ENCODE data around the gene CPEB3.

The CPEB3 gene

DNA sequence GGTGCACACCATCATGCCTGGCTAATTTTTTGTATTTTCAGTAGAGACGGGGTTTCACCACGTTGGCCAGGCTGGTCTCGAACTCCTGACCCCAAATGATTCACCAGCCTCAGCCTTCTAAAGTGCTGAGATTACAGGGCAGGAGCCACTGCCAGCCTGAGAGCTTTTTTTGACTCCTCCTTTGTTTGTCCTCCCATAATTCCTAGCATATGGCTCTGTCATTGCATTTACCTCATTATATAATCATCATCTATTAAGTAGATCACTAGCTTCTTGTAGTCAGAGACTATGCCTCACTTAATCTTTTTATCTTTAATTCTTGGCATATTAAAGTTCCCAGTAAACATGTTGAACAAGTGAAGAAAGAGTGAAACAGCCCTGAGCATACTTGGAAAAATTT is 82.1 kb downstream of the CPEB3 start:
- DNase-seq (ENCODE audit: low read depth), result no peak

DNA sequence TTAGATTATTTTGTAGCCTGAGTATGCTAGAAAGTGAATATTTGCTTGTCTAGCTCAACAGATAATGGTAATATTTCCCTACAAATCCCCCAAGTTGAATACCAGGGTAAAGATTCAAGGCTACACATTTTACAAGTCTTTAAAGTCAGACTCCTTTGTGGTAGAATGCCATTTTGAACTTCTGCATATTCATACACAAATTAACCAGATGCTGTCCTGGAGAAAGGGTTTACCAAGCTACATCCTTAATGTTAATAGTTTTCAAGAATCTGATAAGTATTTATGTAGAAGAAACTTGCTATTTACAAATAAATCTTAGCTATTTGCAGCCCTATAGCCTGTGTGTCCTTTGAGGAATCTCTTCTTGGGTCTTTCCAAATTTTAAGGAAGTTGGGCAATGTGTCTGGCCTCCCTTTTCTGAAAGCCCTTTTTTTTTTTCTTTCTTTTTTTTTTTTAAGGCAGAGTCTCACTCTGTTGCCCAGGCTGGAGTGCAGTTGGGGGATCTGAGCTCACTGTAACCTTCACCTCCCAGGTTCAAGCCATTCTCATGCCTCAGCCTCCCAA is 82.6 kb downstream of the CPEB3 start:
- no peak for DNase-seq (ENCODE audit: low read depth)

DNA sequence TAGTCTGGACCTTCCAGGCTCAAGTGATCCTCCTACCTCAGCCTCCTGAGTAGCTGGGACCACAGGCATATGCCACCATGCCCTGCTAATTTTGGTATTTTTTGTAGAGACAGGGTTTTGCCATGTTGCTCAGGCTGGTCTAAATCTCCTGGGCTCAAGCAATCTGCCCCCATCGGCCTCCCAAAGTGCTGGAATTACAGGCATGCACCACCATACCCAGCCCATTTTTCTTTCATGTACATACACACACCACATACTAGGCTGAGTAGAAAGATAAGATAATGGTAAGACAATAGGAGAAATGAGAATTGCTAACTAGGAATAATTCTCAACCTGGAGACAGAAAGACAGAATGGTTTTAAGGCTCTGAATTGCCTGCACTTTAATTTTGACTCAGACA is 83.8 kb downstream of the CPEB3 start:
- DNase-seq (ENCODE audit: low read depth), result no peak

DNA sequence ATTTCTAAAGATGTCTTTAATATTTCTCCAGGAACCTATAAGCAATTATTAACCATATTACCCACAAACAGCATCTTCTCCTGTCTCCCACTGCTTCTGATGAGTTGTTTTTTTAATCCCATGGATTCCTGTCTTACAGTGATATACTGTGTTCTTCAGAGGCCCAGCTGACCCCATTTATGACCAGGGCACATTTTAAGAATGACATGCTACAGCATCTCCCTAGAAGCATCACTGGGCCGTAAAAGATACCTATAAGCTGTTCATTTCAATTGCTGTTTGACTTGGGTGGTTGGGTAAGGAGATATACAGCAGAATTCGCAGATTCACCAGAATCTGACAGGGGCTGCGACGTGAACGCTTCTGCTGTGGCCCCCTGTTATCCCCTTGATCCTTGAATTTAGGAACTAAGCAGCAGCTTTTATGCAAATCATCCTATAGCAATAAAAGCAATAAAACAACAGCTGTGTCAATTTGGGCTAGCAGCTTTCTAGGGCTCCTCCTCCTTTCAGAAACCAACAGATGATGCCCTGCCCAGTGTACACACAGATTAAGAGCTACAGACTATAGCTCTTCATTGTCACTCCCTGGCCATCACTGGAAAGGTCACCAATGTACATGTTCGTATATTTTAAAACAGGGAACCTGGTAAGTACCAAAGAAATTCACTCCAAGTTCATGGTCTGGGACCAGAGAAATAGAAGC is 86.8 kb downstream of the CPEB3 start:
- no peak for DNase-seq (ENCODE audit: low read depth)

DNA sequence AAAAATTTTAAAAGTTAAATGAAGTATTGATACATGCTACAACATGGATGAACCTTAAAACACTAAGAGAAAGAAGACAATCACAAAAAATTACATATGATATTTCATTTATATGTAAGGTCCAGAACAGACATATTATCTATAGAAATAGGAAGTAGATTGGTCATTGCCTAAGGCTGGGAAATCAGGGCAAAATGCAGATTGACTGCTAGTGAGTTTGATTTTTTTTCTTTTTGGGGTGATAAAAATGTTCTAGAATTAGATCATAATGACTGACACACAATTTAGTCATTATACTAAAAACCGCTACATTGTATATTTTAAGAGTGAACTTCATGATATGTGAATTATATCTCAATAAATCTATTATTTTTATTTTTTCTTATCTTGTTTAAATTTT is 88.3 kb downstream of the CPEB3 start:
- no peak for DNase-seq (ENCODE audit: low read depth)

DNA sequence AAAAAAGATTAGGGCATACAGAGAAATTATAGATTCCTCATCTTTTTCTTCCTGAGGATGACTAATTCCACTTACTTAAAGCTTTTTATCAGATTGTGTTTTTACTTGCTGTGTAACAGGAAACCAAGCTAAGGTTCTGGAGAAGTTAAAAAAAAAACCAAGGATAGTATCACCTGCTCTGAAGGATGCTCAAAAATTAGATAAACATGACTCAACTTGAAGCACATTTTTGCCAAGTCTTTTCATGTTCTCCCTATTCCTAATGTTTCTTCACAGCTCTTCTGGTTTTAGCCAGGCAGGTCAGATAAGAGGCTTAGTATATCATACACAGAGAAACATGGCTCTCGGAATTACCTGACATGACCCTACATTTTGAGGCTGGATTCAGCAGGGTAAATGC is 90.3 kb downstream of the CPEB3 start:
- no peak for DNase-seq (ENCODE audit: low read depth)

DNA sequence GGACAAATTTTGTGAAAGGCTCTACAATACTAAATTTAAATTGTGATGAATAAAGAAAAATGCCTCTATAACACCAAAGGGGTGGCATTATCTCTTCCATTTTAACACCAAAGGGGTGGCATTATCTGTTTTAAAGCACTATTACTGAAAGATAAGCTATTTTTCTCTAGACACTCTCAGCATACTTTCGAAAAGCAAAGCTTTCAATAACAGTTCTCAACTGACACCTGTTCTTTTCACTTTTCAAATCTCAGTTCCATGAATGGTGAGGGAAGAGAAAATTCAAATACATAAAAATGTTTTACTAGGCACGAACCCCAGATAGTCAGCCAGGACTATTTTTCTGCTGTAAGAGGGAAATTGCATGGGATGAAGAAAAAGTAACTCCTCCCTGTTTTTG is 103.8 kb downstream of the CPEB3 start:
- DNase-seq (ENCODE audit: low read depth), result no peak

DNA sequence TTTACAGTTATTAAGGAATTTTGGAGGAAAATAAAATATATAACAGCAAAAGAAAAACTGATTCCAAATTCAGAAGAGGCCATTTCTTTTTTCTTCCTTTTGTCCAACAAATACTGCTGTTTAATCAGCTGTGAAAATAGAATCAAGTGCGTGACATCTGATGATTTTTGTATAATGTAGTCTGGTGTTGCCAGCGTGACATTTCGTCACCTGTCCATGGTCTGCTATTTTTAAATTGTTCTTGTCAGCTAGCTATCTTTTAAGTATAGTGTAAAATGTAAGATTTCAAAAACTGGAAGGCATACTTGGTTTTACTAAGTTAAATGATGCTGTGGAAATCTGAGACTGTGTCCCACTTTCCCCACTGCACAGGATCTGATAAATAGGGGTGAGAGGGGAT is 105.9 kb downstream of the CPEB3 start:
- no peak for DNase-seq (ENCODE audit: low read depth)

DNA sequence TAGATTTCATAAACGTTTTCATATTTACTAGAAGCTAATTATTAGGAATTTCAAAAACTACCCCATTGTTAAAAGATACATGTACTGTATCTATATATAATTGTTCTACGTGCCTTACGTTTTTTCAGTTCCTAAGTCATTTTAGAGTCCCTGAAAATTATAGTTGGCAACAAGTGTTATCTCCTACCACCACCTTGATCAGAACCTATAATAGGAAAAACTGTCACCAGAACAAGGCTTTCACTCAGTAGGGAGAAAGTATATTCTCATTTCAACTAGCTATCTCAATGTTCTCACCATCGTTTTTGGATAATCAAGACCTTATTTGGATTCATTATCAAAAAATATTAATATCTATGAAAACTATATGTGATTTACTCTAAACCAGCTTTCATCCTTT is 107.7 kb downstream of the CPEB3 start:
- DNase-seq (ENCODE audit: low read depth), result no peak

DNA sequence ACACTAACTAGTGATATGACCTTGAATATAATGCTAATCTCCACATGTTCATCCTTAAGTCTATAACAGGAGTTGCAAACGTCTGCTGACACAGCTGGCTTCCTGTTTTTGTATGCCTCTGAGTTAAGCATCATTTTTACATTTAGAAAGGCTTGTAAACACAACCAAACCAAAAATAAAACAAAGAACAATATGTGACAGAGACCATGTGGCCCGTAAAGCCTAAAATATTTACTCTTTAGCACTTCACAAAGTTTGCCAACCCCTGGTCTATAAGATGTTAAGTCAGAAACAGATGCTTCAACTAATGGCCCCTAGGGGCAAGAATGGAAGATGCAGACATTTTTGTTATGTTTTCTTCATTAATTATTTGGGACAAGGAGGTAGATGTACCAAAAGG is 109.3 kb downstream of the CPEB3 start:
- peak; percentile 3 for DNase-seq (ENCODE audit: low read depth)

DNA sequence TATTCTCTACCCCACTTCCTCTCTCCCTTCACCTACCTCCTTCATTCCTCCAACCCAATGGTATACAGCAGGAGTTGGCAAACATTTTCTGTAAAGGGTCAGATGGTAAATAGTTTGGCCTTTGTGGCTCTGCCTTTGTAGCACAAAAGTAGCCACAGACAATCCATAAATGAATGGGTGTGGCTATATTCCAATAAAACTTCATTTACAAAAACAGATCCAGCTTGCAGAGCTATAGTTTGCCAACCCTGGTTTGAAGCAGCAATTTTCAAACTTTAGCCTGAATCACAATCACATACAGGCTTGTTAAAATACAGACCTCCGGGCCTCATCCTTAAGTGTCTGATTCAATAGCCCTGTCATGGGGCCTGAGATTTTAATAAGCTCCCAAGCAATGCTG is 110.5 kb downstream of the CPEB3 start:
- no peak for DNase-seq (ENCODE audit: low read depth)

DNA sequence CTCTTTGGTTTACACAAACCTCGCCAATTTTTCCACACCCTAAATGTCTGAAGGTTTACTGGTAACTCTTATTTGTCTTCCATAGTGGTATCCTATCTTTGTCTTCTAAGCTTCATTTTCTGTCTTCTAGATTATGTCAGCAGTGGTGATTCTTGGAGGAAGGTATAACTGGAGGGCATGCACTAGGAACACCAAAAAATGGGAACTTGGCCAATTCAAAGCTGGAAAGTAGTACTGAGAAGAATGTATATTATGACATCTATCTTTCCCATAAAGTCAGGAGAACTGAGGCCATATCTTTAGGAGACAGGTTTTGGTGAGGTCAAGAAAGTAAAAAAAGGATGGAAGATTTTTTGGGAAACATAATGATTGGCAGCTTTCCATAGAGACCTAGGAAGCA is 113.3 kb downstream of the CPEB3 start:
- DNase-seq (ENCODE audit: low read depth), result no peak

DNA sequence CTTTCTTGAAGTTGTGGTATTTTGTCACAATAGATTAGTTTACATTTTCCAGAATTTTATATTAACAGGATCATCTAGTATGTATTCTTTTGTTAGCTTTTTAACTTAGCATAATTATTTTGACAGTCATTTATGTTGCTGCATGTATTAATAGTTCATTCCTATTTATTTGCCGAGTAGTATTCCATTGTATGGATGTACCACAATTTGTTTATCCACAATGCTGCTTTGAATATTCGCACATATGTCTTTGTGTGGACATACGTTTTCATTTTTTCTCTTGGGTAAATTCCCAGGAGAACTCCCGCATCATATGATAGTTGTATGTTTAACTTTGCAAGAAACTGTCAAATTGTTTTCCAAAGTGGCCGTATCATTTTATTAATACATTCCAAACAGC is 115.7 kb downstream of the CPEB3 start:
- no peak for DNase-seq (ENCODE audit: low read depth)

DNA sequence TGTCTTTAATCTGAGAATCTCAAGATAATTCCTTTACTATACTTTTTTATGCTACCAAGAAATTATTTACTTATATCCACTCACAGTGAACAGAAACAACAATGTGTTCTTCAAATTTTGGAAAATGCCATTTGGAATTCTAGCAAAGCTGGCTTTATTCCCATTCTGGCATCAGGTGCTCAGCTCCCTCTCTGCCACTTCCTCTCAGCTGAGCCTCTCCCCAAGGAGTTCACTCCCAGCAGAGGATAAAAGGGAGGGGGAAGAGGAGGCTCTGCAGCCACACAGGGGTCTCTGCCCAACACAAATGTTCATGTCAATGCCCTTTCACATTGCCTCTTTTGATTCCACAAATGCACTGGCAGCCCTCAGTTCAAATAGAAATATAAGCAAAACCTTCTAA is 116.9 kb downstream of the CPEB3 start:
- no peak for DNase-seq (ENCODE audit: low read depth)

DNA sequence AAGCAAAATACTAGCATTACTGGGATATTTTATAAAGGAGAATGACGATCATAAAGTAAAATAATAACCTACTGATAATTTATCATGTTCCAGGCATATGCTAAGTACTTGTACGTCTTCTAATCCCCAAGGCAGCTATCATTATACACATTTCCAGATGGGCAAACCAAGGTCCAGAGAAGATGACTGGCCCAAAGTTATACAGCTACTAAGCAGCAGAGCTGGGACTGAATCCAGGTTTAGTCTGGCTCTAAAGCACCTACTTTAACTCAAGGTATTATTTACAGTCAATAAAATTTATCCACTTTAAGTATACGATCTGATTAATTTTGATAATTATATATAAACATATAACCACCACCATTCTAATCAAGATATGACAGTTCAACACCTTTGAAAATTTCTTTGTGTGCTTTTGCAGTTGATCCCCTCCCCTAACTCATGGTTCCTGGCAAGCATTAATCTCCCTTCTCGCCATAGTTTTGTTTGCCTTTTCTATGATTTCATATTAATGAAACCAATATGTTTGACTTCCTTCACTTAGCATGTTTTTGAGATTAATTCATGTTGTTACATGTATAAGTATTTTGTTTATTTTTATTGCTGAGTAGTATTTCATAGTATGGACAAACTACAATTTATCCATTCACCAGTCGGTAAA is 126.7 kb downstream of the CPEB3 start:
- peak; percentile 39 for DNase-seq (ENCODE audit: low read depth)

DNA sequence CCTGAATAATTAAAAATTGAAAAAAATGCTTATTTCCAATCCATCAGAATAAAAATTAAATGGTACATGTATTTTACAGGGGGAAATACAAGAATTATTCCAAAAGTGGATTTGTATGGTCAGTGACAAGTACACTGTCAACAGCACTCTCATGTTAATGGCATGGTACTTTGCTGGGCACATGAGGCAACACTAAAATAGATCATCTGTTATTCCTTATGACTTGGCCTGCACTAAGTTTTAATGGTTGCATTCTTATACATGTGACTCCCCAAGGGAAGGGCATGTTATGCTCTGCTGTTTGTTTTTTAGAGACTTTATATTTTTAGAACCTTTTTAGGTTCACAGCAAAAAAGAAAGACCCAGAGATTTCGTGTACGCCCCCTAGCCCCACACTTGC is 128.3 kb downstream of the CPEB3 start:
- DNase-seq (ENCODE audit: low read depth), result no peak

DNA sequence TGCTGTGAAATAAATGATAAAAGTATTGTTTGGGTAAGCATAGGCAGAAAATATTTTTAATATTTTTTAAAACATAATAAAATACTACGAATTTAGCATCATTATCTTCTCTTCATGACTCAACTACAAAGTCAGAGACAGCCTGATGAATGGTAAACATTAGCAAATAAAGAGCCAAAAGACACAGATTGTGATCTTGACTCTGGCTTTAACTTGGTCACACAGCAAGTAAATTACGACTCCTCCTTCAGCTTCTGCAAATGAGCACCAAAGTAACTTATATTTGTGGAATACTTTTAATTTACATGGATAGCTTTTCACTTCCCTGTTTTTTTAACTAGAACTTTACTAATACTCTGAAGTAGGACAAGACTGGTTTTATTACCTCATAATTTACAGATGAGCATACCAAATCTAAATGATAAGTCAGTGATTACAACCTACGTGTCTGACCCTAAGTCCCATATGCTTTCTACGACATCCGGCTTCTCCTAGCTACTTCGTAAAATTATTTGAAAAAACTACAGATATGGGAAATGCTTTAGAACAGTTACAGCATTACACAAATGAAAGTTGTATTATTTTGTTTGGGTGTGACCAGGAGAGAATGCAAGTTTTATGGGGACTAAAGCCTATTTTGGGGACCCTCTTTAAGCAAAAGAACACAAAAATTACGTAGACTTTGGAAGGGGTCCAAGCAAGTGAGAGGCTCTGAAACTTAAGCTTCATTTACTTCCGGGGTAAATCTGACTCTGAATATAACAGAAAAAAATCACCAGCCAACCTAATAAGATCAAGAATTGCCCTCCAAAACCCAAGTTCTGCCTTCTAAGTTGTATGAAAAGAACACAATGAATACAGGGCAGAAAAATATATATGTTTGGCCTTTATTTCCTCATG is 133.8 kb downstream of the CPEB3 start:
- no peak for DNase-seq (ENCODE audit: low read depth)

DNA sequence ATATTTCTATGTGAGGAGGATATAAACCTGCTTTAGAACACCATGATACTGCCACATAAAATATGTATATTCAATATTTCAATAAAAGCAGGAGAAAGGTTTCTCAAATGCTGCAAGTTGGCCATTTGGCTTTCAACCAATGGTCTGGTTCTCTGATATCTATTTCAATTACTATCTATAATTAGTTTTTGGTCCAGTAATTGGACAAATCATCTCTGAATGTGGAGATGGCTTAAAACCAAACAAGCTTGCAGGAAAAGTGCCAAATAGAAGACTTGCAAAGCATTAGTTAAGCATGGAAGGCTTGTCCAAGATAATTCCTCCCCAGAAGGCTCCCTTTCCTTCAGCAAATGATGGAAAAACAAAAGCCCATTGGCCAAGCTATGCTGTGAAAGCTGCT is 140.1 kb downstream of the CPEB3 start:
- DNase-seq (ENCODE audit: low read depth), result no peak

DNA sequence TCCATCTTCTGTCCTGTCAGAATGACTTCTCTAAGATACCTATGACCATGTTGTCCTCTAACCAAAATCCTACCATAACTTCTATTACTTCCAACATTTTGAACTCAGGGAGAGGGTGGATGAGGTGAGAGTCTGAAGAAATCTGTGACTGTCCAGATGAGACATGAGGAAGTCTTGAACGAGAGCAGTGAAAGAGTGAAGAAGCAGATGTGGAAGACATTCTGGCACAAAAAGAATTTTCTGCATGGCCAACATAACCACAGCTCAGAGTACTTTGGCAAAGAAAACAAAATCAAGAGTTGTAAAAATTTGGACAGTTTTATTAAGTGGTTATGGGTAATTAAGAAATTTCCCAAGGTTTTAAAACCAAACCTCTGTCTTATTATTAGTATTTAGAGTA is 141.6 kb downstream of the CPEB3 start:
- DNase-seq (ENCODE audit: low read depth), result no peak

DNA sequence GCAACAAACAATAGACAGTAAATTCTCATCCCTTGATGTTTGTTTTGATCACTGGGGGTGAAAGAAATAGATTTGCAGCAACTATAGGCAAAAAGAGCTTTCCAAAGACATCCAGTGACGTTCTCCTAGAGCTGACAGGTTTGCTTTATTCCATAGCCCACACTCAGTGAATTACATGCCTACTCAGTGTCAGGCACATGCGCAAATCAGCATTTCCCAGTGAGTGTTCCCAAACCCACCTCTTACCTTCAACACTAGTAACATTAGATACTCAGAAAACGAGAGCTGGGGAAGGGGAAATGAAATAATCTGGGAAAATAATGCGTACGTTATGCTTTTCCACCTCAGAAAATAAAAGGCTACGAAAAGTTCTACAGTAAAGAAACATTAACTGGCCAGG is 144.1 kb downstream of the CPEB3 start:
- no peak for DNase-seq (ENCODE audit: low read depth)

DNA sequence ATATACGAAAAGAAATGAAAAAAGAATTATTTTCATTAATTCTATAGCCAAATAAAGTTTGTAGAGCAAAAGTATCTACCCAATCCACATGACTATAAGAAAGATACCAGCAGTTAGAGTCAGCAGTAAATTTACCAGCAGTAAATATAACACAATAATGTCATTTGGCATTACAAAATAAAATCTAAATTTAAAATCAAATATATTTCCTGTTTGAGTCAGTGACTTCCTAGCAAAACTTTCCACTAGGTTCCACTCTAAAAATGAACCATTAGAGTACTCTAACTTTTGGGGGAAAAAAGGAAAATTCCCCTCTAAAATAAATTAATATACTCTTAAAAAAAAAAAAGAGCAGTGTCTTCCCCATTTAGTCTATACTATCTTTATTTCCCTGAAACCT is 144.8 kb downstream of the CPEB3 start:
- no peak for DNase-seq (ENCODE audit: low read depth)

DNA sequence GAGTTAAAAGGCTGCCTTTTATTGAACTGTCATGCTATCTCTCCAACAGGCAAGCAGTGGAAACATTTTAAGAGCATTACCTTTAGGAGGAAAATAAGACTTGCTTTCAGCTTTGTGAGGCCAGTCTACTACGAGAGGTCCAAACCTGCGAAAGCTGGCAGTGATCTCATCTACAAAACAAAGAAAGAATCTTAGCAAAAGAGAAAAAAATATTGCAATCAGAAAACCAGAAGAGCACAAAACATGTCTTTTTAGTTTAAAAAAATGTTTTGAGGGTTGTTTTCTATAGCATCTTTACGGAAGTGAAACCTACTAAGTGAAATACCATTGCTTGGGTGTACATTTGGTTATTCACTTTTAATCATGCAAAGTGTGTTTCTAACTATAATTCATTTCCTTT is 147.9 kb downstream of the CPEB3 start:
- DNase-seq (ENCODE audit: low read depth), result no peak

DNA sequence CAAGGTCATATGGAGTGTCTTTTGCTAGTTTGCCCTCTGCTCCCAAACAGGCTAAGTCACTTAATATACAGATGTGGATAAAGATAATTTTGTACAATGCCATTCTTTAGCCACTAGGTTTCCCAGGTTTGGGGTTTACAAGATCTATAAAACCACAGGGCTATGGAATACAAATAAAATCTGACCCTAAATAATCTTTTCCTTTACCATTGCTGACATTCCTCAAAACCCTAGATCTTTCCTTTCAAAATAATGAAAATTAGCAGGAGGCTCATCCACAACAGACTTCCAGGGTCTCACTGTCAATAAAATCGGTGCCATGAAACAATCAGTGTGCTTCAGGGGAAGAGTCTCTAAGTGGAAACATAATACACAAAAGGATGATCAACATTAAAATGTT is 148.4 kb downstream of the CPEB3 start:
- DNase-seq (ENCODE audit: low read depth), result no peak

Measured in fibroblast of gingiva (primary cell).